Measurements from ENCODE around the gene NUDT16L1.

DNA sequence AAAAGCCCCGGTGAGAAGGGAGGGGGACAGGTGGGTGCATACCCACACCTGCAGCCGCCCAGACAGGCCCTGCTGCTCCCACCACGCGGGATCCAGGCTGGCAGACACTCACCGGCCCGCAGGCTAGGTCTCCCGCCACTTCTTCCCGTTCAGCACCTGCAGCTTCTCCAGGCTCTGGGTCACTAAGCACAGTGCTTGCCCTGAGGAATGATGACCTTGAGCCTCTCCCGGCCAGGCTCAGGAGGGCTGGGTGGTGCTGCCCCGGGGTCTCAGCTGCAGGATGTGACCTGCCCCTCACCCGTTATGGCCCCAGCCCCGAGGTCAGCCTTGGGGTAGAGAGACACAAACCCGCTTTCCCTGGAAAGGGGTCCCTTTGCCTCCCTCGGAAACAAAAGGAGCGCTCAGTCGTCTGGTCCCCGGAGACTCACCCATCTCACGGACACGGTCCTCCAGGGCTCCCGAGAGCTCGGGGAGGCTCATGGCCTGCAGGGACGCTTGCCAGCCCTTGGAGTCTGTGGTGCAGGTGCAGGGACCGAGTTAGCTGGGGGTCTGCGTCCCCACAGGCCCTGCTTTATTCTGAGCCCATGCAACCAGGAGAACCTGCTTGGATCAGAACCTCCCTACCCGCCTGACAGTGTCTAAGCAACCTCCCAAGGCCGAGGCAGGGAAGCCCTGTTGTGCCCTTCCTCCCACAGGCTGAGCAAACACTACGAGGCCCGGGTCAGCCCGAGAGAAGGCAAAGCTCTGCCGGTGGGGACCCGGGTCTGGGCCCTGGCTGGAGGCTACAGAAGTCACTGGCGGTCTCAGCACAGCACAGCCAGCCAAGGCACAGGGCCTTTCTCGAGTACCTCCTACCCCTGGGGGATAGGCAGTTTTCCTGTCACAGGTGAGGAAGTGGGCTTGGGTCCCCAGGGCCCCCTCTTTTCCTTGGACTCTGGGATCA lies 3.8 kb downstream of the NUDT16L1 start:
- TF ChIP-seq POLR2A (IDR thresholded peaks at IDR 0.05): no peak
- TF ChIP-seq, protein P1, sequence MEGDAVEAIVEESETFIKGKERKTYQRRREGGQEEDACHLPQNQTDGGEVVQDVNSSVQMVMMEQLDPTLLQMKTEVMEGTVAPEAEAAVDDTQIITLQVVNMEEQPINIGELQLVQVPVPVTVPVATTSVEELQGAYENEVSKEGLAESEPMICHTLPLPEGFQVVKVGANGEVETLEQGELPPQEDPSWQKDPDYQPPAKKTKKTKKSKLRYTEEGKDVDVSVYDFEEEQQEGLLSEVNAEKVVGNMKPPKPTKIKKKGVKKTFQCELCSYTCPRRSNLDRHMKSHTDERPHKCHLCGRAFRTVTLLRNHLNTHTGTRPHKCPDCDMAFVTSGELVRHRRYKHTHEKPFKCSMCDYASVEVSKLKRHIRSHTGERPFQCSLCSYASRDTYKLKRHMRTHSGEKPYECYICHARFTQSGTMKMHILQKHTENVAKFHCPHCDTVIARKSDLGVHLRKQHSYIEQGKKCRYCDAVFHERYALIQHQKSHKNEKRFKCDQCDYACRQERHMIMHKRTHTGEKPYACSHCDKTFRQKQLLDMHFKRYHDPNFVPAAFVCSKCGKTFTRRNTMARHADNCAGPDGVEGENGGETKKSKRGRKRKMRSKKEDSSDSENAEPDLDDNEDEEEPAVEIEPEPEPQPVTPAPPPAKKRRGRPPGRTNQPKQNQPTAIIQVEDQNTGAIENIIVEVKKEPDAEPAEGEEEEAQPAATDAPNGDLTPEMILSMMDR (IDR thresholded peaks at IDR 0.05 in 4 of 5, conservative IDR thresholded peaks at IDR 0.05 in 1 of 5): no peak
